Right atrium auricular region (tissue), 2 donors: ENCODE data around the gene PCP4. TPM values are rescaled to one million over a fixed set of nuclear protein-coding genes. Genes with fewer than 3 reads are reported as not detected.

Experiments
- DNase-seq: peaks from one replicate; pipeline ENCODE4 v3.0.0-alpha.2; 2019; ENCODE audit warnings: low spot score
- H3K27ac ChIP-seq, 2 donors: fragments of 200-600 bp; sonication (generic); 1 replicate in 1 of 2; 2 replicates in 1 of 2; pipeline ENCODE4 v1.5.1; 2016 to 2019
- H3K27me3 ChIP-seq, 2 donors: fragments of 200-600 bp; sonication (generic); one replicate each; pipeline versions ENCODE4 v1.5.1 to v1.6.0; 2017 to 2019
- H3K36me3 ChIP-seq: fragments of 200-600 bp; sonication (generic); one replicate; pipeline ENCODE4 v1.5.1; 2016
- H3K4me1 ChIP-seq, 2 donors: fragments of 200-600 bp; sonication (generic); one replicate each; pipeline versions ENCODE4 v1.5.1 to v1.6.0; 2017 to 2019
- H3K4me3 ChIP-seq, 2 donors: fragments of 200-600 bp; sonication (generic); 1 replicate in 1 of 2; 2 replicates in 1 of 2; pipeline ENCODE4 v1.5.1; 2017 to 2019; ENCODE audit warnings: mild to moderate bottlenecking in 1 of 2, moderate library complexity in 1 of 2
- H3K9me3 ChIP-seq, 2 donors: fragments of 200-600 bp; sonication (generic); one replicate each; pipeline ENCODE4 v1.5.1; 2019
- total RNA-seq, 2 donors: library from RNA; depleted of rRNA; stranded (reverse); fragments of >200 nt; gene quantifications; one replicate each; pipeline ENCODE4 v1.1.0, GENCODE V29; 2016
- TF ChIP-seq, protein P1 (sequence below), 2 donors: fragments of 200-600 bp; sonication (generic); IDR thresholded peaks; one replicate each; pipeline ENCODE4 v1.5.1; 2019; ENCODE audit warnings: antibody characterized with exemption in 2 of 2

PCP4 gene
- total RNA-seq, 2 donors from 2014 or later = 1.2 to 6.6 TPM

DNA sequence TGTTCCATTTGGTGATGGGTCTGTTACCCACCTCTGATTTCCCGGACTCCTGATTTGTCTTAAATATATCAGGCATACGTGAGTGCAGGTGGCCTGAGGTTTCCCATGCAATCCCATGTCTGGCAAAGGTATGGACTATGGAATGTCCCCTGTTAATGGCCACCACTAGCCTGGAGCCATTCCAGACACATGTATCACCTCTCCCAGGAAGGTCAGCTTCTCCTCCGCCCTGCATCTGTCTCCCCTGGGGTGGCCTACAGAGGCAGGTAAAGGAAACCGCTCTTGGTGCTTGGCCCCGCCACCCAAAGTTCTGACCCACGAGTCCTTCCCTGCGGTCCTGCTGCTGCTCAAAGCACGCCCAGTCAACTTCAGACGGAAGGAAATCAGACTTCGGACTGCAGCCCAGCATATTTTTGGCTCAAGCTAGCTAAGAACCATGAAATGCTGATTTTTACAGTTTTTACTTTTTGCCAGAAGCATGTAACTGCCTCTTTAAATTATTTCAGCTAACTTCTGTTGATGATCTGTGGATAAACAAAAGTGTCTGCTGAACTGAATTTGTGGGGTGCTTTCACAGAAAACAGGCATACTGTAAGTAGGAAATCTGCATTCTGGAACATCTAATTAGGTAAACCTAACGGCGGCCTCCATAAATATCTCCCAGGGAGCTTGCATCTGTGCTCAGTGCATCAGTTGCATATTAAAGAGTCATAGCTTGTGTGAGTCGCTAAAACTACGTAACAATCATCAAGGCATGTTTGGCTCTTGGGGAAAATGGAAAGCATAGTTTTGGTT lies 105.9 kb downstream of the PCP4 start:
- Histone ChIP-seq H3K27me3 (no peaks in the 10 kb centered on the region), H3K27ac (no peak overlapping the region), H3K9me3 (no peaks in the 10 kb centered on the region), H3K36me3 (no peaks in the 10 kb centered on the region), H3K4me3 (no peak overlapping the region), H3K4me1 (no peaks in the 10 kb centered on the region)
- TF ChIP-seq, protein P1, sequence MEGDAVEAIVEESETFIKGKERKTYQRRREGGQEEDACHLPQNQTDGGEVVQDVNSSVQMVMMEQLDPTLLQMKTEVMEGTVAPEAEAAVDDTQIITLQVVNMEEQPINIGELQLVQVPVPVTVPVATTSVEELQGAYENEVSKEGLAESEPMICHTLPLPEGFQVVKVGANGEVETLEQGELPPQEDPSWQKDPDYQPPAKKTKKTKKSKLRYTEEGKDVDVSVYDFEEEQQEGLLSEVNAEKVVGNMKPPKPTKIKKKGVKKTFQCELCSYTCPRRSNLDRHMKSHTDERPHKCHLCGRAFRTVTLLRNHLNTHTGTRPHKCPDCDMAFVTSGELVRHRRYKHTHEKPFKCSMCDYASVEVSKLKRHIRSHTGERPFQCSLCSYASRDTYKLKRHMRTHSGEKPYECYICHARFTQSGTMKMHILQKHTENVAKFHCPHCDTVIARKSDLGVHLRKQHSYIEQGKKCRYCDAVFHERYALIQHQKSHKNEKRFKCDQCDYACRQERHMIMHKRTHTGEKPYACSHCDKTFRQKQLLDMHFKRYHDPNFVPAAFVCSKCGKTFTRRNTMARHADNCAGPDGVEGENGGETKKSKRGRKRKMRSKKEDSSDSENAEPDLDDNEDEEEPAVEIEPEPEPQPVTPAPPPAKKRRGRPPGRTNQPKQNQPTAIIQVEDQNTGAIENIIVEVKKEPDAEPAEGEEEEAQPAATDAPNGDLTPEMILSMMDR (IDR thresholded peaks at IDR 0.05) = no peak
- no peak for DNase-seq

DNA sequence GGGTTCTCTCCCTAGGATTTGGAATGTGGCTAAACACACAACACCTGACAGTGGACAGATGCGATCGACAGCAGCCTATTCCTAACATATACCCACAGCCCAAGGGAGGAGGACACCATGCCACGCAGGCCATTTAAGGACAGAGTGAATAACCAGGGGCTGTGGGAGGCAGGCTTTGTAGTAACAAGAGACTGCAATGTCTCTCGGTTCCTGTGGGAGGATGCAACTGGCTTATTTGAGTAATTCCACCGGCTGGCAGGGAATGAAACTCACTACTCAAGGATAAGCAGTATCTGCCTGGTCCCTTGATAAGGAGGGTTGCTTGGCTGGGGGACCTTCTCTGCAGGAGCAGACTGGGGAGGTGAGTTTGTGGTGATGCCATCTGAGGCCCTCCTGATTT lies 109.6 kb downstream of the PCP4 start:
- no peak overlapping the region for H3K27ac ChIP-seq
- no peaks in the 10 kb centered on the region for H3K36me3 ChIP-seq
- H3K27me3 ChIP-seq = no peaks in the 10 kb centered on the region
- H3K4me3 ChIP-seq = no peak overlapping the region
- TF ChIP-seq, protein P1 (IDR thresholded peaks at IDR 0.05) = no peak
- no peaks in the 10 kb centered on the region for H3K9me3 ChIP-seq
- no peaks in the 10 kb centered on the region for H3K4me1 ChIP-seq
- DNase-seq = no peak

Other genes starting within 250 kb of the PCP4 start
- gene IGSF5, start 122.3 kb upstream of the PCP4 start, total RNA-seq = 1 to 10 TPM; 2.9 to 4.3 TPM